Trophoblast cell (in vitro differentiated cells and primary cell): Measurements from ENCODE around the gene KCNK3.

ENCODE experiments used
- DNase-seq, 2 donors: peaks; one replicate each; pipeline ENCODE4 v3.0.0-alpha.2; 2016
- H2AFZ ChIP-seq: 2 replicates; pipeline ENCODE4 v1.6.1; 2013; ENCODE audit warnings: low read length, moderate library complexity, mild to moderate bottlenecking; ENCODE audit not compliant: insufficient read depth, poor library complexity
- H2AK5ac ChIP-seq: 2 replicates; pipeline ENCODE4 v1.6.1; 2013; ENCODE audit warnings: mild to moderate bottlenecking, low read length
- H2BK120ac ChIP-seq: 2 replicates; pipeline ENCODE4 v1.6.1; 2013; ENCODE audit warnings: low read length, mild to moderate bottlenecking, moderate library complexity; ENCODE audit not compliant: insufficient read depth, poor library complexity
- H2BK12ac ChIP-seq: 2 replicates; pipeline ENCODE4 v1.6.1; 2013; ENCODE audit warnings: mild to moderate bottlenecking, low read length, moderate library complexity
- H2BK5ac ChIP-seq: 2 replicates; pipeline ENCODE4 v1.6.1; 2013; ENCODE audit warnings: low read length, low read depth, moderate library complexity, mild to moderate bottlenecking; ENCODE audit not compliant: poor library complexity
- H3K14ac ChIP-seq: 2 replicates; pipeline ENCODE4 v1.6.1; 2013; ENCODE audit warnings: mild to moderate bottlenecking, low read length
- H3K18ac ChIP-seq: 2 replicates; pipeline ENCODE4 v1.6.1; 2013; ENCODE audit warnings: mild to moderate bottlenecking, low read length
- H3K23ac ChIP-seq: 2 replicates; pipeline ENCODE4 v1.6.1; 2013; ENCODE audit warnings: low read length
- H3K27ac ChIP-seq: 2 replicates; pipeline ENCODE4 v1.5.1; 2013; ENCODE audit warnings: low read depth, mild to moderate bottlenecking, inconsistent platforms, low read length, moderate library complexity
- H3K27me3 ChIP-seq: 2 replicates; pipeline ENCODE4 v1.6.1; 2013; ENCODE audit warnings: inconsistent platforms, mild to moderate bottlenecking, low read length, moderate library complexity; ENCODE audit not compliant: insufficient read depth
- H3K36me3 ChIP-seq, 2 experiments: 1 replicate in 1 of 2; 2 replicates in 1 of 2; pipeline ENCODE4 v1.6.1; 2013; ENCODE audit warnings: low read length in 2 of 2, mild to moderate bottlenecking in 2 of 2, moderate library complexity in 1 of 2; ENCODE audit not compliant: insufficient read depth in 2 of 2, control insufficient read depth in 1 of 2
- H3K4ac ChIP-seq: 2 replicates; pipeline ENCODE4 v1.6.1; 2013; ENCODE audit warnings: low read depth, mild to moderate bottlenecking, low read length, moderate library complexity
- H3K4me1 ChIP-seq, 2 experiments: 1 replicate in 1 of 2; 2 replicates in 1 of 2; pipeline ENCODE4 v1.6.1; 2013; ENCODE audit warnings: low read length in 2 of 2, mild to moderate bottlenecking in 2 of 2, moderate library complexity in 1 of 2; ENCODE audit not compliant: insufficient read depth in 2 of 2, control insufficient read depth in 1 of 2
- H3K4me2 ChIP-seq: 2 replicates; pipeline ENCODE4 v1.6.1; 2013; ENCODE audit warnings: inconsistent platforms, mild to moderate bottlenecking, low read length, moderate library complexity
- H3K4me3 ChIP-seq: 2 replicates; pipeline ENCODE4 v1.5.1; 2013; ENCODE audit warnings: mild to moderate bottlenecking, low read depth, low read length, inconsistent platforms
- H3K79me1 ChIP-seq: one replicate; pipeline ENCODE4 v1.6.1; 2013; ENCODE audit warnings: low read length
- H3K79me2 ChIP-seq: 2 replicates; pipeline ENCODE4 v1.6.1; 2013; ENCODE audit warnings: low read length, mild to moderate bottlenecking; ENCODE audit not compliant: control insufficient read depth, insufficient read depth, poor library complexity
- H3K9ac ChIP-seq: 2 replicates; pipeline ENCODE4 v1.6.1; 2013; ENCODE audit warnings: mild to moderate bottlenecking, low read length
- H3K9me3 ChIP-seq: 2 replicates; pipeline ENCODE4 v1.6.1; 2013; ENCODE audit warnings: low read depth, mild to moderate bottlenecking, control low read depth, inconsistent platforms, low read length; ENCODE audit not compliant: insufficient read depth
- H4K12ac ChIP-seq: 2 replicates; pipeline ENCODE4 v1.6.1; 2013; ENCODE audit warnings: low read depth, mild to moderate bottlenecking, low read length, moderate library complexity
- H4K8ac ChIP-seq: 2 replicates; pipeline ENCODE4 v1.6.1; 2013; ENCODE audit warnings: low read depth, mild to moderate bottlenecking, low read length, moderate library complexity
- H4K91ac ChIP-seq: one replicate; pipeline ENCODE4 v1.6.1; 2013; ENCODE audit warnings: low read depth, mild to moderate bottlenecking, low read length, moderate library complexity
- WGBS: extraction: QIAGEN DNeasy Blood & Tissue Kit; methylation state at CpG from one replicate; pipeline ENCODE4 v1.1.7; 2013; ENCODE audit warnings: missing lambda C conversion rate; ENCODE audit not compliant: insufficient read length, insufficient coverage; ENCODE audit errors: extremely low coverage; 5-methylcytosine and 5-hydroxymethylcytosine counted together

KCNK3 gene

GRCh38 chr2:26701596-26701995, 9.1 kb downstream of the KCNK3 start:
- no CpG with 5 or more reads among the region's 5 CpGs for WGBS
- peaks cover 9 to 10% of the 10 kb centered on the region in 2 experiments for H3K4me1 ChIP-seq
- no peak overlapping the region for H3K4me2 ChIP-seq
- no peaks in the 10 kb centered on the region for H3K27me3 ChIP-seq
- no peak for DNase-seq
- H2AK5ac ChIP-seq: no peak overlapping the region
- no peaks in the 10 kb centered on the region for H3K79me2 ChIP-seq
- H3K9me3 ChIP-seq: no peaks in the 10 kb centered on the region
- no peak overlapping the region for H4K12ac ChIP-seq
- H3K23ac ChIP-seq: no peak overlapping the region
- no peak overlapping the region for H3K14ac ChIP-seq
- H2BK12ac ChIP-seq: no peak overlapping the region
- H3K18ac ChIP-seq: no peak overlapping the region
- no peak overlapping the region for H4K91ac ChIP-seq
- H3K9ac ChIP-seq: no peak overlapping the region
- no peaks in the 10 kb centered on the region for H3K79me1 ChIP-seq
- no peak overlapping the region for H2BK120ac ChIP-seq
- no peak overlapping the region for H3K4ac ChIP-seq
- no peak overlapping the region for H2AFZ ChIP-seq
- no peak overlapping the region for H4K8ac ChIP-seq
- no peak overlapping the region for H3K27ac ChIP-seq
- H3K4me3 ChIP-seq: no peak overlapping the region
- H2BK5ac ChIP-seq: no peak overlapping the region
- no peaks in the 10 kb centered on the region for H3K36me3 ChIP-seq

GRCh38 chr2:26702025-26702424, 9.5 kb downstream of the KCNK3 start:
- Histone ChIP-seq H3K23ac (no peak overlapping the region), H3K27me3 (no peaks in the 10 kb centered on the region), H3K4me1 (peaks cover 11 to 14% of the 10 kb centered on the region in 2 experiments), H3K79me2 (no peaks in the 10 kb centered on the region), H2AK5ac (no peak overlapping the region), H4K91ac (no peak overlapping the region), H3K4me2 (no peak overlapping the region), H3K79me1 (no peaks in the 10 kb centered on the region), H2BK5ac (no peak overlapping the region), H2BK12ac (no peak overlapping the region), H2BK120ac (no peak overlapping the region), H4K12ac (no peak overlapping the region), H3K36me3 (no peaks in the 10 kb centered on the region), H3K9me3 (no peaks in the 10 kb centered on the region), H3K4ac (no peak overlapping the region), H3K9ac (no peak overlapping the region), H3K14ac (no peak overlapping the region), H3K18ac (no peak overlapping the region), H3K4me3 (no peak overlapping the region), H4K8ac (no peak overlapping the region), H3K27ac (no peak overlapping the region), H2AFZ (no peak overlapping the region)
- WGBS: no CpG with 5 or more reads among the region's 3 CpGs
- peak in 1 of 2 donors; percentile 15 for DNase-seq

GRCh38 chr2:26704441-26704977, 12.0 kb downstream of the KCNK3 start:
- Histone ChIP-seq H3K36me3 (no peaks in the 10 kb centered on the region), H3K4ac (no peak overlapping the region), H2BK5ac (no peak overlapping the region), H3K79me2 (no peaks in the 10 kb centered on the region), H3K18ac (no peak overlapping the region), H3K4me2 (no peak overlapping the region), H2AFZ (no peak overlapping the region), H3K4me1 (peaks cover 11 to 19% of the 10 kb centered on the region in 2 experiments), H4K91ac (no peak overlapping the region), H2BK120ac (no peak overlapping the region), H3K23ac (no peak overlapping the region), H3K27me3 (no peaks in the 10 kb centered on the region), H3K79me1 (no peaks in the 10 kb centered on the region), H2BK12ac (no peak overlapping the region), H3K4me3 (no peak overlapping the region), H4K12ac (no peak overlapping the region), H3K9ac (no peak overlapping the region), H3K27ac (no peak overlapping the region), H2AK5ac (no peak overlapping the region), H3K9me3 (no peaks in the 10 kb centered on the region), H3K14ac (no peak overlapping the region), H4K8ac (no peak overlapping the region)
- WGBS: no CpG with 5 or more reads among the region's 7 CpGs
- no peak for DNase-seq

- no peak for DNase-seq
- Histone ChIP-seq H3K9ac (no peak overlapping the region), H3K14ac (no peak overlapping the region), H2BK5ac (no peak overlapping the region), H2AK5ac (no peak overlapping the region), H3K18ac (no peak overlapping the region), H4K91ac (no peak overlapping the region), H4K12ac (no peak overlapping the region), H3K27me3 (no peaks in the 10 kb centered on the region), H3K79me2 (no peaks in the 10 kb centered on the region), H3K9me3 (no peaks in the 10 kb centered on the region), H3K4ac (no peak overlapping the region), H3K23ac (no peak overlapping the region), H3K4me2 (no peak overlapping the region), H4K8ac (no peak overlapping the region), H2AFZ (no peak overlapping the region), H3K4me1 (peaks cover 11 to 19% of the 10 kb centered on the region in 2 experiments), H3K4me3 (no peak overlapping the region), H3K27ac (no peak overlapping the region), H3K36me3 (no peaks in the 10 kb centered on the region), H3K79me1 (no peaks in the 10 kb centered on the region), H2BK120ac (no peak overlapping the region), H2BK12ac (no peak overlapping the region)
- WGBS: no CpG with 5 or more reads among the region's 5 CpGs
Measured at GRCh38 chr2:26705126-26705525, 12.6 kb downstream of the KCNK3 start.
